ENCODE measurements around the gene KISS1.

Gene KISS1

DNA sequence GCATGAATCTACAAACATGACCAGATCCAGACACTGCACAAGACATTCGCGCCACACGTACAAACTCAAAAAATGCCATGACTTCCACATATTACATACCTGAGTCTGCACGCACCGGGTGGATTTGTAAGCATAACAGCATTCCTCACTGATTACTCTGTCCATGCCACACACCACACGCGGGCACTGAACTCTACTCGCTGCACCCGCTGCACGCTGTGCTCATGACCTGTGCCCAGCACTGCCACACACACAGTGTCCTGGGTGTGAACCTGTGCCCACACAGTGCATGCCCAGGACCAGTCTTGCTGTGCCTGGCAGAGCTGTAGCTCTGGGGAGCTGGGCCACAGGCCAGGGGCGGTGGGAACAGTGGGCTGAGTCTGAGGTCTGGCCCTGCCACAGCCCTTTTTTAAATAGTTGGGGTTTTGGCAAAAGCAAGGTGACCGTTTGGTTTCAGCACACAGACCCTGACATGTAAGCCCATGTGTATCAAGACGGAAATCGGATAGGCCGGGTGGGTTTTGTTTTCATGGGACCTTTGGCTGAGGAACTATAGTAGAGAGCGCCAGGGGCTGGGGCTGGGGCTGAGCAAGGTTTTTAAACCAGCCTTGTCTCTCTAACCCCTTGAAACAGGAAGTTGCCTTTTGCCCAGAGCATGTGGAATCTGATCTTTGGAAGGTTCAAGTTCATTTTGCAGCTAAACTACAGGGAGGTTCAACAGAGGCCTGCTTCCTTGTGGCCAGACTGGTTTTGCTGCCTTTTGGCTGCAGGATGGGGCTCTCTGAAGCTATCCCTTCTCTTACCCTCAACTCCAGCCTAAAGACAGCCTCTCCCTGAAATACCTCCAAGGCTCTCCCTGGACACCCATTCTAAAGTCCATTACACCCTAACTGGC, 29.8 kb upstream of the KISS1 start:
- no peaks in the 10 kb centered on the region for H3K27me3 ChIP-seq

DNA sequence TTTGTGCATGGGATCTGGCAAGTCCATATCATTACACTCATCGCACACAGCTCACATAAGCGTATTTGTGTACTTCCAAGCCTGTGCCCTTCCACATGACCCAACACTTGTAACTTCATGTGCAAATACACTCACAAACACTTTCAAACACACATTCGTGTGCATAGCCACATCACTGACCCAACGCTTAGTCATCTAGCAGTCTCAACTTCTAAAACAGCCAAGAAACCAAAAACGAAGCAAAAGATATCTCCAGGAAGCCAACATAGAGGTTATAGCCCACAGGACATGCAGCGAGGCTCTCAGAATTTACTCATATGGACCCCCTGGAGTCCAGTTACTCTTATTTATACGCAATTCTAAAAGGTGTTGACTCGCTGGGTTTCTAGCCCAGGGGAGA, 28.4 kb upstream of the KISS1 start:
- Histone ChIP-seq H3K27ac (no peak overlapping the region), H3K9me3 (no peaks in the 10 kb centered on the region)

More for the DNA sequence above, 29.8 kb upstream of the KISS1 start:
- Histone ChIP-seq H3K4me3 (no peak overlapping the region), H3K4me1 (peaks cover 0 to 3% (median 0%) of the 10 kb centered on the region in 4 donors), H3K9me3 (no peaks in the 10 kb centered on the region), H3K27ac (no peak overlapping the region), H3K36me3 (peaks cover 0 to 42% (median 9%) of the 10 kb centered on the region in 3 donors)
- no peak for DNase-seq
- intact Hi-C loops (cut with DNase I; ENCODE audit: low total_unique reads) = no loop called here
- TF ChIP-seq, protein P1, sequence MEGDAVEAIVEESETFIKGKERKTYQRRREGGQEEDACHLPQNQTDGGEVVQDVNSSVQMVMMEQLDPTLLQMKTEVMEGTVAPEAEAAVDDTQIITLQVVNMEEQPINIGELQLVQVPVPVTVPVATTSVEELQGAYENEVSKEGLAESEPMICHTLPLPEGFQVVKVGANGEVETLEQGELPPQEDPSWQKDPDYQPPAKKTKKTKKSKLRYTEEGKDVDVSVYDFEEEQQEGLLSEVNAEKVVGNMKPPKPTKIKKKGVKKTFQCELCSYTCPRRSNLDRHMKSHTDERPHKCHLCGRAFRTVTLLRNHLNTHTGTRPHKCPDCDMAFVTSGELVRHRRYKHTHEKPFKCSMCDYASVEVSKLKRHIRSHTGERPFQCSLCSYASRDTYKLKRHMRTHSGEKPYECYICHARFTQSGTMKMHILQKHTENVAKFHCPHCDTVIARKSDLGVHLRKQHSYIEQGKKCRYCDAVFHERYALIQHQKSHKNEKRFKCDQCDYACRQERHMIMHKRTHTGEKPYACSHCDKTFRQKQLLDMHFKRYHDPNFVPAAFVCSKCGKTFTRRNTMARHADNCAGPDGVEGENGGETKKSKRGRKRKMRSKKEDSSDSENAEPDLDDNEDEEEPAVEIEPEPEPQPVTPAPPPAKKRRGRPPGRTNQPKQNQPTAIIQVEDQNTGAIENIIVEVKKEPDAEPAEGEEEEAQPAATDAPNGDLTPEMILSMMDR (IDR thresholded peaks at IDR 0.05) = no peak

DNA sequence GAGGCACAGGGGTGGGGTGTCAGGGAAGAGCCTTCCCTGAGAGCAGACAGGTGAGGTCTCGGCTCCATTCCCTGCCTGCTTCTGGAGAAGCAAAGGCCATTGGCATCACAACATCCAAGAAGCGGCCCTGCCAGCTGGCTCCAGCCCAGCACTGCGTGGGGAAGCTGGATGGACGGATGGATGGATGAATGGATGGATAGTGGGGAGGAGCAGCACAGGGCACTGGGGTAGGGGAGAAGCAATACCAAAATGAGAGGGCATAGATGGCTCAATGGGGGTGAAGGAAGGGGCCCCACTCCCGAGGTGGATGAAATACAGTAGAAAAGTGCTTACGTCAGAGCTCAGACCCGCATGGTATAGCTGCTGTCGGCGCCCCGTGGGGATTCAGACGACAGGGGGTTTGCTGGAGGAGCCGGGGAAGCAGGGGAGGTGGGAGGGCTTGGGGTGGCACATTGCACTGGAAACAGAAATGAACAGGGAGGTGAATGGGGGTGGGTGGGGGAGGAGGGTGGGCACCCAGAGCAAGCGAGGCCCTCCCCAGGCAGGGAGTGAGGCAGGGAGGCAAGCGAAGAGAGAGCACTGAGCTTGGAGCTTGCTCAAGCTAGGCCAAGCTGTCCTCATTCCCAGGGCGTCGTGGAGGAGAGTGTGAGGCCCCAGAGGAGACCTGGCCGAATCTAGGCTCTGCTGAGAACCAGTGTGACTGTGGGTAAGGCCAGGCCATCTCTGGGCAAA, 27.0 kb upstream of the KISS1 start:
- Histone ChIP-seq H3K36me3 (peaks cover 0 to 30% (median 5%) of the 10 kb centered on the region in 3 donors), H3K27me3 (no peaks in the 10 kb centered on the region), H3K9me3 (no peaks in the 10 kb centered on the region), H3K4me1 (peaks cover 0 to 3% (median 0%) of the 10 kb centered on the region in 4 donors), H3K27ac (no peak overlapping the region), H3K4me3 (no peak overlapping the region)
- intact Hi-C loops (cut with DNase I; ENCODE audit: low total_unique reads) = no loop called here
- TF ChIP-seq, protein P1 (IDR thresholded peaks at IDR 0.05) = no peak
- no peak for DNase-seq

More for the DNA sequence above, 28.4 kb upstream of the KISS1 start:
- Histone ChIP-seq H3K36me3 (peaks cover 0 to 42% (median 9%) of the 10 kb centered on the region in 3 donors), H3K4me1 (peaks cover 0 to 3% (median 0%) of the 10 kb centered on the region in 4 donors), H3K4me3 (no peak overlapping the region), H3K27me3 (no peaks in the 10 kb centered on the region)
- no peak for DNase-seq
- TF ChIP-seq, protein P1 (IDR thresholded peaks at IDR 0.05) = no peak
- intact Hi-C loops (cut with DNase I; ENCODE audit: low total_unique reads) = no loop called here

DNA sequence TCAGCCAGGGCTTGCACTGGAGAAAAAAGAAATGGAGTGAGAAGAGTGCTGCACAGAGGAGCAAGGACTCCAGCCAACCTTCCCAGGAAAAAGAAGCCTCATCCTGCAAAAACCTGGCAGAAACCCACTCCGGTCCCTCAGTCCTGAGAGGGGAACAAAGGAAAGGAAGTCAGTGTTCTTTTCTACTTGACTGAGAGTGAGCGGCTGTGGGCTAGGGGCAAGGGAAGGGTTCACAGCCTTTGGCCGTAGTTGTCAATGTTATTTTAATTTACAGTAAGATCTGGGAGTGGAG, 26.4 kb upstream of the KISS1 start:
- no peak overlapping the region for H3K4me3 ChIP-seq
- intact Hi-C loops (cut with DNase I; ENCODE audit: low total_unique reads) = no loop called here
- no peaks in the 10 kb centered on the region for H3K27me3 ChIP-seq
- H3K27ac ChIP-seq = no peak overlapping the region
- H3K9me3 ChIP-seq = no peaks in the 10 kb centered on the region
- DNase-seq = no peak
- H3K4me1 ChIP-seq = peaks cover 0 to 3% (median 0%) of the 10 kb centered on the region in 4 donors
- peaks cover 0 to 24% (median 0%) of the 10 kb centered on the region in 3 donors for H3K36me3 ChIP-seq
- TF ChIP-seq, protein P1 (IDR thresholded peaks at IDR 0.05) = no peak

DNA sequence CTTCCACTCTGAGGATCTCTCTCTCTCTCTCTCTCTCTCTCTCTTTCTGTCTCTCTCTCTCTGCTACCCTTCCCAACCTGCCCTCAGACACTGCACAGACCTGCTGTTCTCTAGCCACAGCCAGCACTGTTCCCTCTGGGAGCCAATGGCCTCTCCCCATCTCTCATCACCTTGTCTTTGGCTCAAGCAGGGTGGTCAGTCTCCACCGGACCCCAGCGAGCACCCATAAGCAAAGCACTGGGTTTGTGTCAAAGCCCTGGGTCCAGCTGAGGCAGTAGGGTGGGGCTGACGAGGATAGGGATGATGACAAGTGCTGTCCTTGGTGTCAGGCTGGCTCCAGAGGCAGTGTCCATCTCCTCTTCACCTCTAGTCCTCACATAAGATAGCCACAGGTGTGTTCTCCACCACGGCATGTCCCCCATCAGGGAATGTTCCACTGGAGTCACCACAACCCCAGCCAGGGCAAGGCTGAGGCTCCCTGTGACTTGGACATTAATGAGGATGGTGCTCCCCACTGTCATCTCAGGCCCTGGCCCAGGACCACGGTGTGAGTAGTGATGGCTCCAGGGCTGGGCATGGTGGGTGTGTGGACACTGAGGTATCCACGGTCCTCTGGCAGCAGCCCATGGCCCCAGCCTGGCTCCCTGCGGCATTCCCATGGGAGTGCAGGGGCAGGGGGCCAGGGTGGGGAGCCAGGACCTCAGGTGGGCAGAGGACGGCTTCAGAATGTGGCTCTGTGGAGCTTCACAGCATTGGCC, 25.9 kb upstream of the KISS1 start:
- Histone ChIP-seq H3K4me1 (peaks cover 0 to 3% (median 0%) of the 10 kb centered on the region in 4 donors), H3K27me3 (no peaks in the 10 kb centered on the region), H3K36me3 (peaks cover 0 to 24% (median 0%) of the 10 kb centered on the region in 3 donors), H3K4me3 (no peak overlapping the region), H3K9me3 (no peaks in the 10 kb centered on the region), H3K27ac (no peak overlapping the region)
- intact Hi-C loops (cut with DNase I; ENCODE audit: low total_unique reads) = no loop called here
- DNase-seq = no peak
- TF ChIP-seq, protein P1 (IDR thresholded peaks at IDR 0.05) = no peak

Measured in tibial artery (tissue), 4 donors.